HG03571 (cell line): ENCODE results near the gene JARID2.

Source experiments
- ATAC-seq: cut with Tn5 transposase; IDR thresholded peaks from one replicate; pipeline ENCODE4 v1.9.1; 2021; ENCODE audit not compliant: unreplicated experiment

Gene JARID2

DNA sequence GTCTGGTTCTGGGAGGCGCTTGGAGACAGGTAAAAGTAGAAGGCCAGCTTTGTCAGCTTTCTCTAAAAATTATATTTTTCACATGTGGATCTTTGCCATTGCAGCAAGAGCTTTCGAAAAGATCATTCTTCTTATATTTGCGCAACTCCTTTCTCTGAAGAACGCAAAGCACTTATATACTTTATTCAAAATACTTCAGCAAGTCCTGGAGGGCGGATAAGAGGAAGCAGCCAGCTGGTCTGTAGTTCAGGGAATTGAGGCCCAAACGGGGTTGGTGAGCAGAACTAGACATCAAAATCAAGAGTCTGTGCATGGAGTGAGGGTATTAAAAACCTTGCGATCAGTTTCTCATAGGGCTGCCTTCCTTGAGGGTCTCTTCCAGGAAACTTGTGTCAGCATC, 234.7 kb downstream of the JARID2 start:
- no peak for ATAC-seq

DNA sequence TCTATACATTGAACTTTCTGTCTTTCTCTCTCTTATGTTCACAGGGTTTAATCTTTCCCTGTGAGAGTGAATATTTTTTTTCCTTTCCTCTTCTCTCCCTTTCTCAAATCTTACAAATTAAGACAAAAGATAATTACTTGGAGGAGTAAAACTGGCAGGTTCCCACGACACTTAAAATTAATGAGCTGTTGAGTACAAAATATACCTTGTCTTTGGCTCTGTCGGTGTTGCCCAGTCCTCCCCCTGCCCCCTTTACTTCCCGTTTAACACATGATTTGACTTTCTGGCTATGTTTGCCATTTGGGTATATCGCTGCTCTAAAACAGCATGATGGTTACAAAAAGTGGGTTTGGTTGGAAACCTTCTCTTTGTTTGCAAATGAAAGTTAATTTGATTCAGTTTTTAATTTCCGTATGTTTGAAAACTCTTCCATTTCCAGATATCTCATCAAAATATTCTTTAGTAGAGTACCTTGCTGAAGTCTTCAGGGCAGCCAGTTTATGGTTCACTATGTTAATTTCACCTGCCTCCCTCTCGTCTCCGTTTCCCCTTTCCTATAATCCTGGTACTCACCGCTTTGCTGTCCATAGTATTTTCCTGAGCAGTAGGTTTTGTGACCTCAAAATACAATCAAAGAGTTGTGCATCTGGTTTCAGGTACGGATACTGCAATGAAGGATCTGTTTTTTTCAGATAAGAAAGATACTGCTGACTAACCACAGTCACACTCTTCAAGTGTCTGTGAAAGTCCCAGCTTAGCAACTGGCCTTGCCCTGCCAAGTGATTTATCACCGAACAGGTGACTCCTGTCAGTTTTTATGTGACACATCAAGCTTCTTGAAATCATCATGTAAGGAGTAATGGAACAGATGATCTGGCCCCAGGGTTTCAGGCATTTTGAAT, 235.8 kb downstream of the JARID2 start:
- ATAC-seq, result no peak

DNA sequence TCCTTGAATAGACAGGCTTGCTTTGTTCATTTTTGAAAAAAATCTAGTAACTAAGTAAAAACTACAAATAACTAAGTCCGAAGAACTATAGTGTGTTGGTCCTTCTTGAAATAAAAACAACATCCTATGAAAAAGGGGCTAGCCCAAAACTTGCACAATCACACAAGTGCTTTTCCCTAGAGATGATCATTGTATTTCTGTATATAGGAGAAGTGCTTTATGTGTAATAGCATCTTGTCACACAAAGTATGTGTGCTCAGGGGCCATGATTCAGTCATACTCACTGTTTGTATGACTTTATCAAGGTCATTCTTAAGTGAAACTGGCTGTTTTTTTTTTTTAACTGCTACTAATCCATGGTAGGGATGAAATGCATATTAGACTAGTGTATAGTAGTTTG, 237.2 kb downstream of the JARID2 start:
- no peak for ATAC-seq

DNA sequence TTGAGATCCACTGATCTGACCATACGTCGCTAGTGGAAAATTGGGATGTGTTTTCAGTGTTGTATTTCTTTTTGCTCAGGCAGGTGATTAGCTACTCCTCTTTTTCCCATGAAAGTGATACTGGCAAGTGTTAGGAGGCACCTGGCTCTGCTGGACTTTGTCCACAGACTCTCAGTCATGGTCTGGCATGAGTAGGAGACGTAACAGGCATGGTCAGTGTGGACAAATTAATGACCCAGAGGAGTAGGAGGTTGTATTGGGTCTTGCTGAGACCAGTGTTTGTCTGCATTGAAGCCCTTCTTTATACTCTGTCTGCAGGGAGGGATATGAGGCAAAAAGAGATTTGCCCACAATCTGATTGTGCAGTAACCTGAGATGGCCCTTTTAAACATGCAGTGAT, 238.3 kb downstream of the JARID2 start:
- no peak for ATAC-seq

DNA sequence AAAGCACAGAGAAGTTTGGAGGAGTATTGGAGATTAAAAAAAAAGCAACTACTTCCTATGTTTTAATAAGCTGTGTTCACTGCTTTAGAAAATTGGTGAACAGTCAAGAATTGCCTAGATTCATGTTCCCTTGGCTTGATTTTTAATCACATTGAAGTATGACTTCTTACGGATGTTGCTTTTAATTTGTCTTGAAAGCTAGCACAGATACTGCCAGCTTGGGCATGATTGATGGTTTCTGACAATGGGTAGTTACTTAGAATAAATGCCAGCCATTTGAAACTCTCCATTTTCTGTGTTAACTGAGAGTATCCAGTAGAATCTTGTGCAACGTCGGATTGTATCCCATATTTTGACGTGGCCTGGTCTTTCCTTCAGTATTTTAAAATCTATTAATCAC, 239.0 kb downstream of the JARID2 start:
- no peak for ATAC-seq

- ATAC-seq, result no peak
Observed at GRCh38 chr6:15485936-15486335, 240.1 kb downstream of the JARID2 start.

DNA sequence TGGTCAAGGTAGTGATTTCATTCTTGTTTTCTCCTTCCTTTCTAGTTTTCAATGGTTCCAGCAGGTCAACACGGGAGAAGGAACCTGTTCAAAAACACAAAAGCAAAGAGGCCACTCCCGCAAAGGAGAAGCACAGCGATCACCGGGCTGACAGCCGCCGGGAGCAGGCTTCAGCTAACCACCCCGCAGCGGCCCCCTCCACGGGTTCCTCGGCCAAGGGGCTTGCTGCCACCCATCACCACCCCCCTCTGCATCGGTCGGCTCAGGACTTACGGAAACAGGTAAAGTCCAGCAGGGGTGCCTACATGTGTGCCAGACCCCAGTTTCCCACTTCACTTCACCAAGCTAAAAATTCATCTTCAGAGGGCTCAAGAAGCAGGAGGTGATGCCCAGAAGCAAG, 241.4 kb downstream of the JARID2 start:
- no peak for ATAC-seq

- ATAC-seq, result no peak
Observed at GRCh38 chr6:15489261-15489962, 243.5 kb downstream of the JARID2 start.

GRCh38 chr6:15490242-15491100, 244.6 kb downstream of the JARID2 start:
- no peak for ATAC-seq

DNA sequence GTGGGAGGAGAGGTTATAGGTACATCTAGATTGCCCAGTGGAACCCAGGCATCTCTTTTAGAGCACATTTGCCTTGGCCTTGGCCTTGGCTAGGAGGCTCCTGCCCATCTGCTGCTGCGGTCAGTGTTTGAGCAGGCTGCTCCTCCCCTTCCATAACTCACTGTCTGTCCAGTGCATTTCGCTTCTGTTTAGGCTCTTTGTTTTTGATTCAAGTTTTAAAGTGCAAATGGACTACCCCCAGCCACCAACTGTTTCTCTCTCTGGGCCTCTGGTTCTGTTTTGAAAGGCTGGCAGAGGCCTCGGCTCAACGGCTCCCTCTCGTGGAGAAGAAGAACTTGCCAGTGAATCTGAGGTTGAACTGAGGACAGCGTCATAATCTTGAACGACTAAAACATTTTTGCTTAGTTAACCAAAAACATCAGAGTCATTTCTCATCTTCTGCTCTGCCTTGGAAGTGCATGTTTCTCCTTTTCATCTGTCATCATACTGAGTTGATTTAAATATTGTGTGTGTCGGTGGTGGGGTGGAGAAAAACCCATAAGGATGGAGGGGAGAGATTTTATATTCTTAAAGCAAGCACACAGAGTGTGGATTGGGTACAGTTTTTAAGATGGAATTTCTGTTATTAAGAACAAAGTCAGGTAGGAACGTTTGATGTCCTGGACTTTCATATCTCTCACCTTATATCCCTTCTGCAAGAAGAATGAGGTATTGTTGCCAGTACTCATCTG, 245.6 kb downstream of the JARID2 start:
- ATAC-seq, result no peak

GRCh38 chr6:15491986-15492269, 246.1 kb downstream of the JARID2 start:
- ATAC-seq, result no peak

DNA sequence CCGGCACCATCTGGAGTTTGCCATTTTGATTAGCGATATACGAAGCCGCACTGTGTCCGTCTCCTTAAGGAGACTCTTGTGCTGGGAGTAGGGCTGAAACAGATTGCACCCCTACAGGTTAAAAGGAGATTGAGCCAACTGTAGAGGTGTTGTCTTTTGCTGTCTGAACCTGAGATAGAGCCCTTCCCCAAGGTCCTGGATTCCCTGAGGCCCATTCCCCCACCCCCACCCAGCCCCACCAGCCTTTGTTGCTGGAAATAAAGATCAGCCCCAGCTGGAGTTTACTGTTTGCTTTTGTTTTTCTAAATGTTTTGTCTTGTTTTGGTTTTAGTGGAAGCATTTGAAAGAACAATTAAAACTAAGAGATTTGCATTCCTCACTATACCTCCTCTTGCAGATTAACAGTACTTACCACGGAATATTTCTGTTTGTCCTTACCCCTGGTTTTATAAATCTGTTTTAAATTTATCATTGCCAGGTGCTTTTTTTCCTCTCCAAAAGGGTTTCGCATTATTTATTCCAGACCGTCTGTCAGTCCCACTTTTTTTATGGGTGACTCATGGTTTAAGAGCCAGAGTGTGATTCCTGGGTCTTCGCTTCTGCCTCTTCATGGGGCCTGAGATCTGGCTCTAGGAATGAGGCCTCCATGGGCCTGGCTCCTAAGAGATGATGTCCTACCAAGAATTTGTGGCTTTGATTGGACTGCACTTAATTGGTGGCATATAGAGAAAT, 247.7 kb downstream of the JARID2 start:
- no peak for ATAC-seq

DNA sequence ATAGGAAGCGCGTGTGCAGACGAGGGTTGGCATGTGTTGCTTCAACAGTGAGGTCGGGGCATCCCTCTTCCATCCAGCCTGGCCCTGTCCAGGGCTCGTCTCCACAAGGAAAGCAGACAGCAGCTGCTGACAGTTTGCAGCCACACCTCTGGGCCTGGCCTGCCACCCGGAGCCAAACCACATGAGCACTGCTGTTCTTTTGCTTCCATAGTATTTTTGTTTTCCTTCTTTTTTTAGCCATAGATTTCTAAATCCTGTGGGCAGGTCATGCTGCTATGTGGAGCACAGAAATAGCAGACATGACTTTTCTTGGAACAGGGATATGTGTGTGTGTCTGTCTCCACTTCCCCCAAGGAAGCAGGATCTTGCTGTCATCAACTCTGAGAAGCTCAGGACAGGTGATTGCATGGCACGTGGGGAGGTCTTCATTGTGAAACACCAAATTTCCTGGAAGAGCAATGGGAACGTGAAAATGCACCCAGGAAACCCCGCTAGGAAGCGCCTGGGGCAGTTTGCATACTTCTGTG, 249.6 kb downstream of the JARID2 start:
- ATAC-seq, result no peak

- no peak for ATAC-seq
Observed at GRCh38 chr6:15496345-15497131, 250.7 kb downstream of the JARID2 start.

GRCh38 chr6:15498640-15499039, 252.8 kb downstream of the JARID2 start:
- ATAC-seq, result no peak

GRCh38 chr6:15499125-15499524, 253.3 kb downstream of the JARID2 start:
- ATAC-seq, result no peak

DNA sequence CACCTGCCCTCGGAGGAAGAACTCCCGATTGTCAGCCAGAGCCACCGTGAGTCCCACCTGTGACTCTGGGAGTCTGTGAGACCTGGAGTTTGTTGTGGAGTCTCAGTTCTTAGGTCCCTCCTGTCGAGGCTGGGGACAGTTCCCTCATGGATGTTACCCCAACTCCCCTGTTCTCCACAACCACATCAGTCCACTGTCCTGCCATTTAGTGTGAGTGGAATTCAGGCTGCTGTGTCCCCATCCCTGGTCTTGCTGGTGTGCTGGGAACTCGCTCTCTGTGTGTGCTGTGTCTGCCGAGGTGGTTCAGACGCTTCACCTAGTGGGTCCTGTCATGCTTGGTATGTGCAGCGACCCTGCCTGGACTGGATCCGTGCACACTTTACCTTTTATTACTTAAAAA, 253.7 kb downstream of the JARID2 start:
- no peak for ATAC-seq

- no peak for ATAC-seq
Observed at GRCh38 chr6:15500078-15500740, 254.3 kb downstream of the JARID2 start.
